ENCODE results near the gene LARGE1.

DNA sequence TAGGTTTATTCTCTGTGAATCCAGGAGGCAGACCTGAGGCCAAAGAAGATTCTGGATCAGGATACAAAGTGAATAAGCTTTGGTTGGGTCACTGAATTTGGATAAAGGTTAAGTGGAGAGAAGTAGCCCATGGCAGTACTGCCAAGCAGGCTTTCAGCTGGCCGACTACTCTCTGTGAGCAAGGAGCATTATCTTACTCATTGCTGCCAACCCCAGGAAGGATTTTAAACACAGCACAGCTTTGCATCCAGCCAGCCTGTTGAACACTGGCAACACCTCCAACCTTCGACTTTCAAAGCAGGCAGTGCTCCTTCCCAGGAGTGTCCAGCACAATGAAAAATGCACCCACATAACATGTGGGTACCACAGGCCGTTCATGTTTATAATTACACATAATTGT is 498.4 kb downstream of the LARGE1 start:
- TF ChIP-seq, protein P1, sequence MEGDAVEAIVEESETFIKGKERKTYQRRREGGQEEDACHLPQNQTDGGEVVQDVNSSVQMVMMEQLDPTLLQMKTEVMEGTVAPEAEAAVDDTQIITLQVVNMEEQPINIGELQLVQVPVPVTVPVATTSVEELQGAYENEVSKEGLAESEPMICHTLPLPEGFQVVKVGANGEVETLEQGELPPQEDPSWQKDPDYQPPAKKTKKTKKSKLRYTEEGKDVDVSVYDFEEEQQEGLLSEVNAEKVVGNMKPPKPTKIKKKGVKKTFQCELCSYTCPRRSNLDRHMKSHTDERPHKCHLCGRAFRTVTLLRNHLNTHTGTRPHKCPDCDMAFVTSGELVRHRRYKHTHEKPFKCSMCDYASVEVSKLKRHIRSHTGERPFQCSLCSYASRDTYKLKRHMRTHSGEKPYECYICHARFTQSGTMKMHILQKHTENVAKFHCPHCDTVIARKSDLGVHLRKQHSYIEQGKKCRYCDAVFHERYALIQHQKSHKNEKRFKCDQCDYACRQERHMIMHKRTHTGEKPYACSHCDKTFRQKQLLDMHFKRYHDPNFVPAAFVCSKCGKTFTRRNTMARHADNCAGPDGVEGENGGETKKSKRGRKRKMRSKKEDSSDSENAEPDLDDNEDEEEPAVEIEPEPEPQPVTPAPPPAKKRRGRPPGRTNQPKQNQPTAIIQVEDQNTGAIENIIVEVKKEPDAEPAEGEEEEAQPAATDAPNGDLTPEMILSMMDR (conservative IDR thresholded peaks at IDR 0.05; ENCODE audit: low read depth, low read length) = no peak
- no peak for TF ChIP-seq EZH2phosphoT487 (IDR thresholded peaks at IDR 0.05; ENCODE audit: borderline replicate concordance, low read length)
